Liver (tissue), 10 donors: ENCODE data around the gene HSPE1. TPM values are rescaled to one million over a fixed set of nuclear protein-coding genes. Genes with fewer than 3 reads are reported as not detected.
A peak's percentile ranks its signal among the peaks of the same experiment; 100 is the strongest.
"Not testable (repeated sequence)": the region's sequence is repeated elsewhere in the genome, so short reads cannot be mapped to it uniquely, and the experiment has no call there.

Experiments used
- DNase-seq: peaks from one replicate; pipeline ENCODE4 v3.0.0-alpha.2; 2017; ENCODE audit warnings: low spot score
- H3K27ac ChIP-seq, 2 donors: one replicate each; pipeline ENCODE4 v1.7.0; 2013; ENCODE audit warnings: inconsistent platforms in 2 of 2, low read length in 2 of 2, control low read depth in 1 of 2, low read depth in 1 of 2, mild to moderate bottlenecking in 1 of 2
- H3K27me3 ChIP-seq, 4 donors: one replicate each; pipeline versions ENCODE4 v1.6.1 to v1.7.0; 2013; ENCODE audit warnings: low read length in 3 of 4, inconsistent platforms in 1 of 4, mild to moderate bottlenecking in 1 of 4, moderate library complexity in 1 of 4; ENCODE audit not compliant: control insufficient read depth in 4 of 4, insufficient read depth in 4 of 4
- H3K36me3 ChIP-seq, 4 donors: one replicate each; pipeline versions ENCODE4 v1.6.1 to v1.7.0; 2013; ENCODE audit warnings: low read length in 3 of 4, mild to moderate bottlenecking in 3 of 4, low read depth in 1 of 4, moderate library complexity in 1 of 4; ENCODE audit not compliant: control insufficient read depth in 4 of 4, insufficient read depth in 3 of 4
- H3K4me1 ChIP-seq, 4 donors: one replicate each; pipeline versions ENCODE4 v1.6.1 to v1.7.0; 2013; ENCODE audit warnings: low read length in 3 of 4, mild to moderate bottlenecking in 3 of 4, moderate library complexity in 1 of 4; ENCODE audit not compliant: control insufficient read depth in 4 of 4, insufficient read depth in 4 of 4
- H3K4me3 ChIP-seq, 3 donors: one replicate each; pipeline versions ENCODE4 v1.6.1 to v1.7.0; 2013; ENCODE audit warnings: low read length in 3 of 3, control low read depth in 1 of 3, low read depth in 1 of 3, mild to moderate bottlenecking in 1 of 3
- H3K9ac ChIP-seq, 2 donors: one replicate each; pipeline ENCODE4 v1.7.0; 2013; ENCODE audit warnings: low read length in 2 of 2, mild to moderate bottlenecking in 2 of 2, moderate library complexity in 2 of 2, control low read depth in 1 of 2, low read depth in 1 of 2
- H3K9me3 ChIP-seq, 4 donors: one replicate each; pipeline versions ENCODE4 v1.6.1 to v1.7.0; 2013; ENCODE audit warnings: low read length in 3 of 4; ENCODE audit not compliant: control insufficient read depth in 4 of 4
- ATF3 ChIP-seq: IDR thresholded peaks from 2 replicates; pipeline ENCODE4 v1.6.1; 2016; ENCODE audit warnings: antibody characterized with exemption
- HNF4A ChIP-seq, 2 donors: conservative IDR thresholded peaks; 2 replicates each; pipeline ENCODE4 v1.6.1; 2016; ENCODE audit warnings: antibody characterized with exemption in 2 of 2, mild to moderate bottlenecking in 2 of 2
- REST ChIP-seq: IDR thresholded peaks from 2 replicates; pipeline ENCODE4 v1.6.1; 2016; ENCODE audit warnings: antibody characterized with exemption, mild to moderate bottlenecking
- YY1 ChIP-seq: IDR thresholded peaks from 2 replicates; pipeline ENCODE4 v1.6.1; 2016; ENCODE audit warnings: antibody characterized with exemption, mild to moderate bottlenecking
- WGBS: extraction: QIAGEN DNeasy Blood & Tissue Kit; methylation state at CpG from one replicate; pipeline ENCODE4 v1.1.7; 2013; 5-methylcytosine and 5-hydroxymethylcytosine counted together
- polyA plus RNA-seq, 2 donors: library from polyadenylated mRNA; stranded (reverse) in 1 of 2; unstranded in 1 of 2; fragments of 200-250 nt in 1 of 2; fragments of >200 nt in 1 of 2; fragmentation: Nextera tagmentation in 1 of 2; extraction: Ambion mirVana in 1 of 2; gene quantifications; one replicate each; pipeline versions ENCODE4 v1.2.1 to v1.2.3, GENCODE V29; 2013 to 2015
- small RNA-seq: library from RNA; depleted of rRNA; stranded (forward); fragments of <200 nt; gene quantifications from one replicate; pipeline ENCODE3, GENCODE V24; 2014
- total RNA-seq, 2 donors: library from RNA; depleted of rRNA; stranded (reverse); fragments of >200 nt; gene quantifications; one replicate each; pipeline ENCODE4 v1.2.3, GENCODE V29; 2014
- donor health status: healthy.
- donor health status: healthy.
- donor health status: healthy.
- donor health status: healthy.
- donor health status: healthy.

Gene HSPE1
- total and polyA plus RNA-seq, 4 donors = 88.2 to 347 (median 190) TPM

GRCh38 chr2:197543206-197543605 lies 43.0 kb downstream of the HSPE1 start (continued):
- no peak for TF ChIP-seq REST

GRCh38 chr2:197547163-197547900 lies 47.2 kb downstream of the HSPE1 start:
- no peak for TF ChIP-seq ATF3
- H3K9me3 ChIP-seq = no peaks in the 10 kb centered on the region
- DNase-seq = no peak
- H3K9ac ChIP-seq = no peak overlapping the region
- 95% methylated on average over 5 of the region's 5 CpGs for WGBS
- peaks cover 3 to 31% (median 17%) of the 10 kb centered on the region in 4 donors for H3K36me3 ChIP-seq
- H3K27me3 ChIP-seq = no peaks in the 10 kb centered on the region
- no peak overlapping the region for H3K27ac ChIP-seq
- no peaks in the 10 kb centered on the region for H3K4me1 ChIP-seq
- no peak overlapping the region for H3K4me3 ChIP-seq

- Histone ChIP-seq H3K4me1 (no peaks in the 10 kb centered on the region), H3K27me3 (no peaks in the 10 kb centered on the region), H3K36me3 (peaks cover 3 to 25% (median 20%) of the 10 kb centered on the region in 4 donors), H3K9me3 (no peaks in the 10 kb centered on the region), H3K9ac (no peak overlapping the region), H3K4me3 (no peak overlapping the region), H3K27ac (no peak overlapping the region)
- TF ChIP-seq HNF4A (conservative IDR thresholded peaks at IDR 0.05) (peak; percentile 59), YY1 (no peak)
- DNase-seq = no peak
- WGBS = 88% methylated on average over 5 of the region's 5 CpGs
These were observed 48.4 kb downstream of the HSPE1 start for GRCh38 chr2:197548582-197548981.

- not testable (repeated sequence) for H3K4me1 ChIP-seq, H3K27ac ChIP-seq, H3K9ac ChIP-seq, H3K27me3 ChIP-seq, H3K9me3 ChIP-seq, H3K4me3 ChIP-seq, DNase-seq
- WGBS = 95% methylated on average over 2 of the region's 2 CpGs
- H3K36me3 ChIP-seq = peaks cover 6 to 23% (median 18%) of the 10 kb centered on the region in 4 donors
These were observed 51.1 kb downstream of the HSPE1 start for GRCh38 chr2:197551260-197551659.

Small RNA genes lying within 50 kb of the gene (small RNA-seq; reads per million reads assigned to genes)
- not detected for gene AC020550.1

Other genes starting within 250 kb of the HSPE1 start
- gene ANKRD44, start 189.6 kb upstream of the HSPE1 start, total RNA-seq = 10 to 100 TPM in 1 of 2 donors, 1 to 10 TPM in 1; 7.2 to 18.2 TPM
- gene ANKRD44, start 189.6 kb upstream of the HSPE1 start, polyA plus RNA-seq = 1 to 10 TPM; 3.8 to 6.4 TPM
- 100 to 1,000 TPM; 121 to 180 TPM for gene SF3B1, start 65.4 kb upstream of the HSPE1 start, total RNA-seq
- gene SF3B1, start 65.4 kb upstream of the HSPE1 start, polyA plus RNA-seq = 100 to 1,000 TPM in 1 of 2 donors, 10 to 100 TPM in 1; 44.1 to 156 TPM
- gene COQ10B, start 46.8 kb upstream of the HSPE1 start, total RNA-seq = 10 to 100 TPM; 18.4 to 22.1 TPM
- gene COQ10B, start 46.8 kb upstream of the HSPE1 start, polyA plus RNA-seq = 10 to 100 TPM; 12.0 to 14.6 TPM
- gene HSPD1, start 539 bp upstream of the HSPE1 start, total RNA-seq = 100 to 1,000 TPM; 185 to 305 TPM
- gene HSPD1, start 539 bp upstream of the HSPE1 start, polyA plus RNA-seq = 100 to 1,000 TPM; 269 to 490 TPM
- 10 to 100 TPM; 10.2 to 17.5 TPM for gene MOB4, start 15.7 kb downstream of the HSPE1 start, total RNA-seq
- 10 to 100 TPM in 1 of 2 donors, 1 to 10 TPM in 1; 7.6 to 14.7 TPM for gene MOB4, start 15.7 kb downstream of the HSPE1 start, polyA plus RNA-seq
- gene RFTN2, start 175.2 kb downstream of the HSPE1 start, total RNA-seq = 1 to 10 TPM; 1.1 to 4.2 TPM
- gene RFTN2, start 175.2 kb downstream of the HSPE1 start, polyA plus RNA-seq = 1 to 10 TPM in 1 of 2 donors, under 1 TPM in 1; 0.40 to 1.3 TPM
- 10 to 100 TPM in 1 of 2 donors, 1 to 10 TPM in 1; 6.8 to 12.3 TPM for gene MARS2, start 205.0 kb downstream of the HSPE1 start, total RNA-seq
- 10 to 100 TPM in 1 of 2 donors, 1 to 10 TPM in 1; 3.7 to 10.5 TPM for gene MARS2, start 205.0 kb downstream of the HSPE1 start, polyA plus RNA-seq